Regular cardiac myocyte (primary cell): ENCODE results near the gene SCN11A. TPM values are rescaled to one million over a fixed set of nuclear protein-coding genes. Genes with fewer than 3 reads are reported as not detected.

Experiments used
- total RNA-seq: library from RNA; depleted of rRNA; stranded (reverse); fragments of >200 nt; gene quantifications from 2 replicates; pipeline ENCODE4 v1.2.3, GENCODE V29; 2014

The SCN11A gene
- under 0.01 TPM in 1 of 2 replicates, not detected in the other for total RNA-seq

DNA sequence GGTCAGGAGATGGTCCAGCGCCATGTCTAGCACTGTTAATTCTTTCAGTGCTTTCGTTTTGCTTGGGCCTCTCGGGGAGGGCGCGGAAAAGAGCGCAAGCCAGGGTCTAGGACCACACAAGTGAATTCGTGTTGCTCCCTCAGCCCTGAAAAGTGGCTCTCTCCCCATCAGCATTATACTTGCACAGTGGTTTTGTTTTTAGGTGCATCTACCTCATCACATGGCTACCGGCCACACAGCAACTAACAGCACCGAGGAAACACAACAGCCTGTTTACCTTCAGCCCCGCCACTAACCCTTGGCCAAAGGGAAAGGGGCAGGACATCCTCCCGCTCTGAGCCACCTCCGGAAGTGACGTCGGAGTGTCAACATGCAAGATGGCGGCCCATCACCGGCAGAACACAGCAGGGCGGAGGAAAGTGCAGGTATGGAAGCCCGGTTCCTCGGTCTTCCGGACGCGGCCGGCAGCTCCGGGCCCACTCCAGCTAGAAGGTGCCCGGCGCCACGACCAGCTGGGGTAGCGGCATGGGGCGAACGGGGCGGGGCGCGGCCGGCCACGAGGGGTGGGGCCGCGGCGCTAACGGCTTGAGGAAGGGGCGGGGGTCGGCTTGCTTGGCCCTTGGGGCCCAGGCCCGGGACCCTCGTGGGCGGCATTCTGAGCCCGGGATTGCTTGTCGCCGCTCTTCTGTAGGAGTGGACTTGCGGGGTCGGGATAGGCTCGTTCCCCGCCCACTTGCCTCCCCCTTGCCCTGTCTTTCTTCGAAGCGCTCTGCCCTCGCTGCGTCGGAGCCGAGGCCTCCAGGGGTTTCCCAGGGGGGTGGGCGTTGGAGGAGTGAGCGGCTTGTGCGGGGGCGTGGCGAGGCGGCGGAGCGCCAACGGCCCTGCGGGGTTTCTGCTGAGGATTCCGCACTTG lies at the start of gene SCN11A, which contains the start of gene WDR48:
SCN11A (minus strand) TSS at position 296 of the 913 bp plus-strand sequence. CDS start 101,582 bp downstream, outside the sequence.
WDR48 (plus strand) TSS at position 368 of the 913 bp plus-strand sequence; CDS start at position 378, 10 bp downstream.

Other genes starting within 250 kb of the SCN11A start
- not detected in 2 replicates for gene SCN10A, start 235.7 kb downstream of the SCN11A start, total RNA-seq
- gene WDR48, start 72 bp upstream of the SCN11A start, total RNA-seq = 33.5 and 42.8 TPM in 2 replicates
- gene GORASP1, start 55.7 kb upstream of the SCN11A start, total RNA-seq = 27.3 and 30.1 TPM in 2 replicates
- 0.58 and 2.8 TPM in 2 replicates for gene TTC21A, start 55.7 kb upstream of the SCN11A start, total RNA-seq
- gene CSRNP1, start 101.6 kb upstream of the SCN11A start, total RNA-seq = 14.7 and 24.0 TPM in 2 replicates
- under 0.01 TPM in 1 of 2 replicates, not detected in the other for gene XIRP1, start 140.7 kb upstream of the SCN11A start, total RNA-seq
- gene CX3CR1, start 228.1 kb upstream of the SCN11A start, total RNA-seq = under 0.01 TPM in 1 of 2 replicates, not detected in the other